Adrenal gland (tissue), 5 donors: ENCODE results near the gene KCNT2.

Experiments used
- CTCF ChIP-seq, 6 experiments: fragments of 450-650 bp in 4 of 6; fragments of 200-600 bp in 2 of 6; sonication (generic) in 1 of 6; IDR thresholded peaks; 1 replicate in 5 of 6; 2 replicates in 1 of 6; pipeline versions ENCODE4 v1.5.1 to v1.8.0; 2016 to 2021; ENCODE audit warnings: antibody characterized with exemption in 6 of 6, mild to moderate bottlenecking in 2 of 6, moderate library complexity in 1 of 6
- POLR2A ChIP-seq, 2 donors: fragments of 450-650 bp; IDR thresholded peaks; one replicate each; pipeline ENCODE4 v1.6.1; 2017; ENCODE audit warnings: antibody characterized with exemption in 2 of 2, mild to moderate bottlenecking in 2 of 2, moderate library complexity in 1 of 2
- donor health status: DM: no; HTN: no; CAD: no.

- no peak for TF ChIP-seq POLR2A (IDR thresholded peaks at IDR 0.05)
- TF ChIP-seq CTCF (IDR thresholded peaks at IDR 0.05): no peak
These were observed 18.1 kb downstream of the KCNT2 start for GRCh38 chr1:196590012-196590708.
